22Rv1 (cell line): ENCODE data around the gene EVI5.

ENCODE experiments used
- CTCF ChIP-seq: fragments of 450-650 bp; IDR thresholded peaks from 2 replicates; pipeline ENCODE4 v1.5.1; 2017; ENCODE audit warnings: mild to moderate bottlenecking
- ZFX ChIP-seq: fragments of 450-650 bp; IDR thresholded peaks from 2 replicates; pipeline ENCODE4 v1.6.1; 2017; ENCODE audit warnings: antibody characterized with exemption, borderline replicate concordance

DNA sequence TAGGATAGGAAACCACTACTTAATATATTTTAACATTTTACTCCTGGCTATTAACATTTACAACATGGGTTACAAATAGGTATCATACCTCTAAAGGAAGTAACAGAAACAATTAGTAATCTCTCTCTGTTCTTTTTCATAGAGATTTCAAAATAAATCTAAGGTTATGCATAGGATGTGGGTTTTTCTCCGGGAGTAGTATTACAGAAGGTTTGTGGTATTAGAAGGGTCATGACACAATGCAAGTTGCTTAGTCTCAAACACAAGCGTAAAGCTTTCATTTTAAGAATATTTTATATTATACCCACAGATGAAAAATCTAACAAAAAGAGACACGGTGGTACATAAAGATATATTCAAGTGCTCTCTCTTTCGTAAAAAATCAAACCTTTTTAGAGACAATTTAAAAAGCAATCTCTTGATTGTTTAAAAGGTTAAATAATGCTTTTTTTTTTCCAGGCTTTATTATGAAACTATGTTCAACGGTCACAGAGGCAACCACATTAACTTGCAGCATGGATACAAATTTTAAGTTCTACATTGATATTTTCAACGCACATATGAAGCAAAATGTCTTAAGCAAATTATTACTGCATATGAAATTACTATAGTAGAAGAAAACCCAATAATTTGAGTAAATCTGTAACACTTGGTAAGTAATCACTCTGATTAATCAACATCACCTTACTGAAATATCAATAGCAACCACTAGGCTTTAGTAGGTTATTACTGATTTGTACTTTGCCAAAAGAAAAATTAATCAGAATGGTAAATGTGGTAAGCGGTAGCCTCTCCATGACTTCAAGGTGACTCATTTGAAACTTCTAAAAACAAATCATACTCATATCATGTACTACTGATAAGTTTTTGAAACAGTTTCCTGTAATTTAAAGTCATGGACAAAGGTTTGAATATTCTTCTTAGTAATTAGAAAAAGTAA is 200.8 kb downstream of the EVI5 start:
- no peak for TF ChIP-seq CTCF
- no peak for TF ChIP-seq ZFX
